WERI-Rb-1 (cell line): ENCODE measurements around the gene GRB7.
"Not testable (repeated sequence)": the region's sequence is repeated elsewhere in the genome, so short reads cannot be mapped to it uniquely, and the experiment has no call there.

Source experiments
- DNase-seq: peaks from one replicate; pipeline ENCODE4 v3.0.0-alpha.2; 2020
- H3K27ac ChIP-seq: fragments of 250-450 bp; sonication (Bioruptor Pico); 2 replicates; pipeline ENCODE4 v1.5.1; 2020; ENCODE audit warnings: mild to moderate bottlenecking, moderate library complexity
- H3K27me3 ChIP-seq: fragments of 250-450 bp; sonication (Bioruptor Pico); 2 replicates; pipeline ENCODE4 v1.5.1; 2021; ENCODE audit warnings: mild to moderate bottlenecking, low read depth, moderate library complexity; ENCODE audit not compliant: insufficient read depth, severe bottlenecking
- H3K36me3 ChIP-seq: fragments of 250-450 bp; sonication (Bioruptor Pico); 2 replicates; pipeline ENCODE4 v1.5.1; 2020; ENCODE audit warnings: mild to moderate bottlenecking, moderate library complexity
- H3K4me3 ChIP-seq: 2 replicates; pipeline ENCODE4 v1.5.1; 2011; ENCODE audit warnings: low read depth, mild to moderate bottlenecking, control low read depth, low read length
- H3K9me3 ChIP-seq: fragments of 250-450 bp; sonication (Bioruptor Pico); 2 replicates; pipeline ENCODE4 v1.5.1; 2021; ENCODE audit warnings: mild to moderate bottlenecking, moderate library complexity; ENCODE audit not compliant: severe bottlenecking
- CTCF ChIP-seq: IDR thresholded peaks from 2 replicates; pipeline ENCODE4 v1.5.1; 2011; ENCODE audit warnings: low read depth, mild to moderate bottlenecking, control low read depth, inconsistent platforms, low read length

Gene GRB7

GRCh38 chr17:39696731-39697130 lies 41.0 kb upstream of the GRB7 start:
- Histone ChIP-seq H3K27ac (no peak overlapping the region), H3K36me3 (peaks cover 2% of the 10 kb centered on the region; the same call in 1 of the 2 replicates), H3K9me3 (no peaks in the 10 kb centered on the region), H3K4me3 (no peak overlapping the region), H3K27me3 (no peaks in the 10 kb centered on the region)
- TF ChIP-seq CTCF = no peak
- DNase-seq = no peak

- no peaks in the 10 kb centered on the region for H3K27me3 ChIP-seq
- no peaks in the 10 kb centered on the region for H3K9me3 ChIP-seq
- H3K27ac ChIP-seq = no peak overlapping the region
- H3K4me3 ChIP-seq = no peak overlapping the region
- no peak for TF ChIP-seq CTCF
- DNase-seq = no peak
- H3K36me3 ChIP-seq = peaks cover 2% of the 10 kb centered on the region; the same call in 1 of the 2 replicates
These were observed 39.8 kb upstream of the GRB7 start for GRCh38 chr17:39697961-39698360.

GRCh38 chr17:39699157-39699817 lies 38.5 kb upstream of the GRB7 start:
- H3K27ac ChIP-seq, H3K27me3 ChIP-seq, H3K4me3 ChIP-seq, H3K36me3 ChIP-seq, DNase-seq, H3K9me3 ChIP-seq: not testable (repeated sequence)

GRCh38 chr17:39699818-39700147 lies 38.0 kb upstream of the GRB7 start, which contains the start of gene ERBB2:
Gene ERBB2, plus strand, starts transcription at chr17:39700064. Its CDS starts 175 bp downstream, at chr17:39700239.
- no peak for TF ChIP-seq CTCF
- Histone ChIP-seq H3K27ac (0 out of 2 replicates have a peak within 1 kb of the TSS, but pooled peaks have one; percentile 33), H3K9me3 (no peaks in the 10 kb centered on the region), H3K27me3 (no peaks in the 10 kb centered on the region), H3K4me3 (no peak within 1 kb of the TSS), H3K36me3 (peaks cover 2% of the 10 kb centered on the region; the same call in 1 of the 2 replicates)
- no peak for DNase-seq

GRCh38 chr17:39700148-39700987 lies 37.4 kb upstream of the GRB7 start:
- no peak for DNase-seq
- H3K27ac ChIP-seq = 0 out of 2 replicates have a peak overlapping the region, but pooled peaks have one; percentile 33
- no peaks in the 10 kb centered on the region for H3K27me3 ChIP-seq
- no peak overlapping the region for H3K4me3 ChIP-seq
- no peaks in the 10 kb centered on the region for H3K9me3 ChIP-seq
- peaks cover 2% of the 10 kb centered on the region; the same call in 1 of the 2 replicates for H3K36me3 ChIP-seq
- no peak for TF ChIP-seq CTCF
